MM.1S (cell line): ENCODE measurements around the gene GNAT2.

Source experiments
- CTCF ChIP-seq: fragments of 300-600 bp; sonication (generic); IDR thresholded peaks from 2 replicates; pipeline ENCODE4 v1.5.1; 2016; ENCODE audit warnings: antibody characterized with exemption, low read length, mixed read lengths
- EZH2 ChIP-seq: fragments of 300-600 bp; sonication (generic); optimal IDR thresholded peaks from 2 replicates; pipeline ENCODE3; 2017; ENCODE audit warnings: low read depth, mild to moderate bottlenecking, antibody characterized with exemption, low read length, mixed read lengths

- TF ChIP-seq EZH2 (no peak), CTCF (no peak)
Measured at GRCh38 chr1:109573785-109574184, 45.6 kb downstream of the GNAT2 start.
